Transverse colon (tissue), 4 donors: ENCODE data around the gene SLFNL1.

Source experiments
- CTCF ChIP-seq, 5 experiments: fragments of 200-600 bp in 3 of 5; fragments of 450-650 bp in 2 of 5; sonication (generic) in 3 of 5; IDR thresholded peaks; 1 replicate in 2 of 5; 2 replicates in 3 of 5; pipeline ENCODE4 v1.5.1; 2016 to 2017; ENCODE audit warnings: antibody characterized with exemption in 5 of 5, inconsistent platforms in 3 of 5, mild to moderate bottlenecking in 2 of 5, moderate library complexity in 1 of 5
- EP300 ChIP-seq: sonication (generic); formaldehyde crosslinking; IDR thresholded peaks from one replicate; pipeline ENCODE4 v1.6.1; 2017; ENCODE audit warnings: antibody characterized with exemption, low read depth
- POLR2A ChIP-seq: fragments of 450-650 bp; IDR thresholded peaks from one replicate; pipeline ENCODE4 v1.6.1; 2016; ENCODE audit warnings: antibody characterized with exemption, mild to moderate bottlenecking, moderate library complexity
- POLR2AphosphoS5 ChIP-seq, 3 donors: sonication (generic); formaldehyde crosslinking; IDR thresholded peaks; one replicate each; pipeline ENCODE4 v1.6.1; 2016; ENCODE audit warnings: antibody characterized with exemption in 3 of 3

DNA sequence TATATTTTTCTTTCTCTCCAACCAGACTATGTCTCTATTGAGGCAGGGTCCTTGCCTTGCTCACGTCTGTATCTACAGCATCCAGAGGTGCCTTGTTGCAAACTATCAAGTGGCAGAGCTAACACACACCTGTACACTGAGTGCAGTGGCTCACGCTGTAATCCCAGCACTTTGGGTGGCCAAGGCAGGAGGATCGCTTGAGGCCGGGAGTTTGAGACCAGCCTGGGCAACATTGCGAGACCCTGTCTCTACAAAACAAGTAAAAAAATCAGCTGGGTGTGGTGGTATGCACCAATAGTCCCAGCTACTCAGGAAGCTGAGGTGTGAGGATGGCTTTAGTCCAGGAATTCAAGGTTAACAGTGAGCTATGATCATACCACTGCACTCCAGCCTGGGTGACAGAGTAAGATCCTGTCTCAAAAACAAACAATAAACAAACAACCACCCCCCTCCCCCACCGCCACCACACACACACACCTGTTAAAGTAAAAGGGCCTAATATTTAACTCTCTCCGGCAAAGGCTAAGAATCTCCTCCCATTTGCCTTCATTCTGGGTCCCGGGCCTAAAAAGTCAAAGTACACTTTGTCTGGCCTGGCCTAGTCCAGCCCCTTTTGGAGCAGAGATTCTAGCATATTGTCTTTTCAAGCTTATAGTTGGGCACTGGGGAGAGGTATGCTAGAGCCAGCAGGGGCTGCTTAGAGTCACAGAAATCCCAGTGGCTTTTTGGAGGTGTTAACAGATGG lies 9.5 kb upstream of the SLFNL1 start:
- TF ChIP-seq CTCF (IDR thresholded peaks at IDR 0.05) (no peak), EP300 (no peak), POLR2A (no peak), POLR2AphosphoS5 (IDR thresholded peaks at IDR 0.05) (no peak)
